Measurements from ENCODE around the gene PHF21A.

DNA sequence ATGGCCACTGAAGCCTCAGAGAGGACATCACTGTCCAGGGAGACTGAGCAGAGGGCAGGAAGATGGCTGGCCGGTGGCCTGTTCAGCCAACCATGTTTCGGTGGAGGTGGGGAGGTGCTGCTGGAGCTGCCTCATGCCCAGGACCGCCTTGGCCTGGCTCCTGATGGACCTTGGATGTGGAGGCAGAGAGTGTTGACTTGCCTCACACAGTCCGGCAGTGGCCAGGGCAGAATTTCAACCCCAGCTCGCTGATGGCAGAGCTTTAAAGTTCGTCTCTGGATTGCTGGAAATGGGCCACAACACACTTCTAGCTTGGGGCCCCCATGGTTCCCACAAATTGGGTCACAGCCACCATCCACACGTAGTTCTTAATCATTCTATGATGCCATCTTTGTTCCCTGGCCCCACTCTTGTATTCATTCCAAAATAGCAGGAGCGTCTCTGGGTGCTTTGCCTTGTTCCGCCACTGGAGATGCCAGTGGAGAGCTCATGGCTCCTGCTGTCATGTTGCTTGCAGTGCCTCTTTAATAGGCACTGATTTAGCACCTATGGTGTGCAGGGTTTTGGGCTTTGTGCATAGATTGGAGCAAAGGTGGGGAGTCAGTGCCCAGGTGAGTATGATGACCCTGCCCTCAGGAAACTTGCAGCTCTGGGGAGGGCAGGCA lies 230.2 kb downstream of the PHF21A start:
- TF ChIP-seq, protein P1, sequence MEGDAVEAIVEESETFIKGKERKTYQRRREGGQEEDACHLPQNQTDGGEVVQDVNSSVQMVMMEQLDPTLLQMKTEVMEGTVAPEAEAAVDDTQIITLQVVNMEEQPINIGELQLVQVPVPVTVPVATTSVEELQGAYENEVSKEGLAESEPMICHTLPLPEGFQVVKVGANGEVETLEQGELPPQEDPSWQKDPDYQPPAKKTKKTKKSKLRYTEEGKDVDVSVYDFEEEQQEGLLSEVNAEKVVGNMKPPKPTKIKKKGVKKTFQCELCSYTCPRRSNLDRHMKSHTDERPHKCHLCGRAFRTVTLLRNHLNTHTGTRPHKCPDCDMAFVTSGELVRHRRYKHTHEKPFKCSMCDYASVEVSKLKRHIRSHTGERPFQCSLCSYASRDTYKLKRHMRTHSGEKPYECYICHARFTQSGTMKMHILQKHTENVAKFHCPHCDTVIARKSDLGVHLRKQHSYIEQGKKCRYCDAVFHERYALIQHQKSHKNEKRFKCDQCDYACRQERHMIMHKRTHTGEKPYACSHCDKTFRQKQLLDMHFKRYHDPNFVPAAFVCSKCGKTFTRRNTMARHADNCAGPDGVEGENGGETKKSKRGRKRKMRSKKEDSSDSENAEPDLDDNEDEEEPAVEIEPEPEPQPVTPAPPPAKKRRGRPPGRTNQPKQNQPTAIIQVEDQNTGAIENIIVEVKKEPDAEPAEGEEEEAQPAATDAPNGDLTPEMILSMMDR (IDR thresholded peaks at IDR 0.05): no peak
- TF ChIP-seq EZH2 (IDR thresholded peaks at IDR 0.05): no peak
- TF ChIP-seq EZH2phosphoT487 (IDR thresholded peaks at IDR 0.05): no peak

Data from neural progenitor cell (in vitro differentiated cells).